ENCODE measurements around the gene NFIX. TPM values are rescaled to one million over a fixed set of nuclear protein-coding genes. Genes with fewer than 3 reads are reported as not detected.

NFIX gene
- total and polyA plus RNA-seq, 2 donors (not counting 1 experiment from before 2014, with no cell fraction given), result 0.69 to 5.6 TPM

DNA sequence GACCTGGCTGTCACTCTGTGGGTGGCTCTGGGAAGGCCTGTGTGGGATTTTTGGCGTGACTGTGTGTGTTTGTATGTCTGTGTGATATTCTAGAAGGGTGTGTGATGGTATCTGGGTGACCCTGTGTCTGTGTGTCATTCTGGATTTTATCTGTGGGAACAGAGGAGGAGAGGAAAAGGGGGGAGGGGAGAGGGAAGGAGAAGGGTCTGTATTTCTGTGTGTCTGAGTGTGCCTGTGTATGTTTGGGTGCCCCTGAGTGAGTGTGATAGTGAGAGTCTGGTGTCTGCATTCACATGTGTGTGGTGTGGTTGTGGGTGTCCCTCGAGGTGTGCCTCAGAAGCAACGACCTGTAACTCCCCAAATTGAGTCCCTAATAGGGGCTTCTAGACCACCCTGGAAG is 8.1 kb upstream of the NFIX start:
- H3K4me2 ChIP-seq (replicated peaks; ENCODE audit: low read depth, low read length, poor library complexity, severe bottlenecking), result no peak overlapping the region
- H3K36me3 ChIP-seq (replicated peaks in 1 of 2; ENCODE audit: control extremely low read depth in 1 of 2, control insufficient read depth in 1 of 2, extremely low read depth in 1 of 2, insufficient read depth in 2 of 2, low read length in 1 of 2), result no peaks in the 10 kb centered on the region
- Mint-ChIP-seq H3K4me3 (no peak overlapping the region), H3K27ac (no peak overlapping the region), H3K27me3 (peaks cover 4% of the 10 kb centered on the region), H3K4me1 (peaks cover 10% of the 10 kb centered on the region), H3K9me3 (ENCODE audit: insufficient read depth) (no peaks in the 10 kb centered on the region)
- intact Hi-C loops (cut with micrococcal nuclease), result no loop called here
- no peak overlapping the region for H3K4me3 ChIP-seq (ENCODE audit: control extremely low read depth in 1 of 5, extremely low read depth in 1 of 5, insufficient read depth in 1 of 5, low read depth in 2 of 5, low read length in 4 of 5)
- no peak overlapping the region for H3K27ac ChIP-seq (ENCODE audit: low read length in 2 of 2)
- no peaks in the 10 kb centered on the region for H4K20me1 ChIP-seq (ENCODE audit: control insufficient read depth, insufficient read depth, low read length, poor library complexity, severe bottlenecking)
- ChIA-PET POLR2A (no interaction called here), CTCF (no interaction called here)
- DNase-seq (no peak), ATAC-seq (ENCODE audit: low read depth) (no peak)
- WGBS (ENCODE audit: insufficient coverage), result 90% methylated on average over 2 of the region's 3 CpGs
- TF ChIP-seq CTCF (IDR thresholded peaks at IDR 0.05) (no peak), EZH2 (IDR thresholded peaks at IDR 0.05; ENCODE audit: borderline replicate concordance, insufficient read depth, low read depth, low read length, poor library complexity, severe bottlenecking) (no peak)
- H3K9ac ChIP-seq (ENCODE audit: low read length), result no peak overlapping the region
- no peaks in the 10 kb centered on the region for H3K9me3 ChIP-seq (ENCODE audit: control extremely low read depth in 1 of 3, control insufficient read depth in 2 of 3, insufficient read depth in 1 of 3, low read length in 2 of 3)
- H3K4me1 ChIP-seq (ENCODE audit: control insufficient read depth in 2 of 2, insufficient read depth in 2 of 2, low read length in 2 of 2), result peaks cover 26 to 32% of the 10 kb centered on the region in 2 donors
- no peak overlapping the region for H2AFZ ChIP-seq (ENCODE audit: insufficient read depth, low read depth, low read length, poor library complexity, severe bottlenecking)
- peaks cover 0 to 6% (median under 1%) of the 10 kb centered on the region in 4 experiments for H3K27me3 ChIP-seq (replicated peaks in 1 of 4; ENCODE audit: control extremely low read depth in 1 of 4, control insufficient read depth in 3 of 4, insufficient read depth in 4 of 4, low read length in 3 of 4)
- no peaks in the 10 kb centered on the region for H3K79me2 ChIP-seq (ENCODE audit: control insufficient read depth, insufficient read depth, low read length)

DNA sequence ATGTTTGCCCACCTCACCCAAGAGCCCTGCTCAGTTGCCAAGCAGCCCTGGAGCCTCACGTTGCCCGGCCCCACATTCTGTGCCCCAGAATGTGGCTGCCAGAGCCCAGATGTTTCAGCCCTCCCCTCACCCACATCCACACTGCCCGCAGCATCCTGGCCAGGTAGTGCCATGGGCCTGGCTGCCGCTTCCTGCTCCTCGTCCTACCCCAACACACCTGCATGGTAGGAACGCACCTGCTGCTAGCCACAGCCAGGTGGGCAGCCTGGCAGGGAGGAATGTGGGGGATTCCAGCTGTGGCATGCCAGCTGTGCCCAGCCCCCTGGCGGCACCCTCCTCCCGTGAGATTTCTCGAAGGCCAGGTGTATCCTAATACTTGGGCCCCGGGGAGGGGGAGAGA is 7.5 kb upstream of the NFIX start:
- ChIA-PET POLR2A (no interaction called here), CTCF (no interaction called here)
- peaks cover 4% of the 10 kb centered on the region for H3K27me3 Mint-ChIP-seq
- H3K4me1 Mint-ChIP-seq, result peaks cover 10% of the 10 kb centered on the region
- Histone ChIP-seq H3K79me2 (ENCODE audit: control insufficient read depth, insufficient read depth, low read length) (no peaks in the 10 kb centered on the region), H3K9me3 (ENCODE audit: control extremely low read depth in 1 of 3, control insufficient read depth in 2 of 3, insufficient read depth in 1 of 3, low read length in 2 of 3) (no peaks in the 10 kb centered on the region), H2AFZ (ENCODE audit: insufficient read depth, low read depth, low read length, poor library complexity, severe bottlenecking) (no peak overlapping the region), H3K4me3 (ENCODE audit: control extremely low read depth in 1 of 5, extremely low read depth in 1 of 5, insufficient read depth in 1 of 5, low read depth in 2 of 5, low read length in 4 of 5) (no peak overlapping the region), H3K27ac (ENCODE audit: low read length in 2 of 2) (no peak overlapping the region), H3K36me3 (replicated peaks in 1 of 2; ENCODE audit: control extremely low read depth in 1 of 2, control insufficient read depth in 1 of 2, extremely low read depth in 1 of 2, insufficient read depth in 2 of 2, low read length in 1 of 2) (no peaks in the 10 kb centered on the region), H4K20me1 (ENCODE audit: control insufficient read depth, insufficient read depth, low read length, poor library complexity, severe bottlenecking) (no peaks in the 10 kb centered on the region), H3K9ac (ENCODE audit: low read length) (no peak overlapping the region), H3K4me2 (replicated peaks; ENCODE audit: low read depth, low read length, poor library complexity, severe bottlenecking) (no peak overlapping the region), H3K27me3 (replicated peaks in 1 of 4; ENCODE audit: control extremely low read depth in 1 of 4, control insufficient read depth in 3 of 4, insufficient read depth in 4 of 4, low read length in 3 of 4) (peaks cover 0 to 6% (median 0%) of the 10 kb centered on the region in 4 experiments), H3K4me1 (ENCODE audit: control insufficient read depth in 2 of 2, insufficient read depth in 2 of 2, low read length in 2 of 2) (peaks cover 24 to 29% of the 10 kb centered on the region in 2 donors)
- 30% methylated on average over 9 of the region's 10 CpGs for WGBS (ENCODE audit: insufficient coverage)
- ATAC-seq (ENCODE audit: low read depth) (no peak), DNase-seq (no peak)
- intact Hi-C loops (cut with micrococcal nuclease), result no loop called here
- no peak overlapping the region for H3K27ac Mint-ChIP-seq
- H3K4me3 Mint-ChIP-seq, result no peak overlapping the region
- TF ChIP-seq CTCF (IDR thresholded peaks at IDR 0.05) (no peak), EZH2 (IDR thresholded peaks at IDR 0.05; ENCODE audit: borderline replicate concordance, insufficient read depth, low read depth, low read length, poor library complexity, severe bottlenecking) (no peak)
- no peaks in the 10 kb centered on the region for H3K9me3 Mint-ChIP-seq (ENCODE audit: insufficient read depth)
